ENCODE measurements around the gene SLC9A9. TPM values are rescaled to one million over a fixed set of nuclear protein-coding genes. Genes with fewer than 3 reads are reported as not detected.

SLC9A9 gene
- total and polyA plus RNA-seq, 2 of the 8 experiments (the other 6 are each of a cell fraction or from before 2014, with no cell fraction given): 0.48 to 1.1 TPM

Other genes with a start within 250 kb of the SLC9A9 start
- gene DIPK2A, start 123.4 kb upstream of the SLC9A9 start, total RNA-seq (2021; fragmentation: NEBNext Ultra II Directional; extraction: Animal tissue kit (Norgen Biotek cat#: 25700)): 28.7 and 28.9 TPM in 2 replicates
- 18.4 and 27.0 TPM in 2 replicates for gene DIPK2A, start 123.4 kb upstream of the SLC9A9 start, polyA plus RNA-seq (2011; rRNA removed)